Progenitor cell of endocrine pancreas (in vitro differentiated cells): ENCODE measurements around the gene GSG1L. TPM values are rescaled to one million over a fixed set of nuclear protein-coding genes. Genes with fewer than 3 reads are reported as not detected.

ENCODE experiments used
- DNase-seq: peaks from one replicate; pipeline ENCODE4 v3.0.0; 2021; ENCODE audit warnings: low spot score; ENCODE audit not compliant: unreplicated experiment
- H3K27ac Mint-ChIP-seq: 2 replicates; pipeline ENCODE4 v1.8.0; 2021; ENCODE audit warnings: mild to moderate bottlenecking, moderate library complexity, mixed read lengths
- H3K27me3 Mint-ChIP-seq: 2 replicates; pipeline ENCODE4 v1.8.0; 2021; ENCODE audit warnings: mixed read lengths
- H3K36me3 Mint-ChIP-seq: 2 replicates; pipeline ENCODE4 v1.8.0; 2022; ENCODE audit warnings: mixed read lengths; ENCODE audit not compliant: insufficient read depth
- H3K4me1 Mint-ChIP-seq: 2 replicates; pipeline ENCODE4 v1.8.0; 2021; ENCODE audit warnings: low read depth, mixed read lengths
- H3K4me3 Mint-ChIP-seq: 2 replicates; pipeline ENCODE4 v1.8.0; 2021; ENCODE audit warnings: low read depth, mild to moderate bottlenecking, moderate library complexity, mixed read lengths
- H3K9me3 Mint-ChIP-seq: 2 replicates; pipeline ENCODE4 v1.8.0; 2021; ENCODE audit warnings: low read depth, mixed read lengths
- CTCF ChIP-seq: fragments of 200-600 bp; sonication (generic); IDR thresholded peaks from one replicate; pipeline ENCODE4 v1.5.0; 2021; ENCODE audit warnings: antibody characterized with exemption, mild to moderate bottlenecking; ENCODE audit not compliant: unreplicated experiment
- total RNA-seq: library from RNA; stranded (reverse); gene quantifications from 2 replicates; pipeline ENCODE4 v1.2.1, GENCODE V29; 2021

Gene GSG1L
- total RNA-seq, 1 donor from 2014 or later, result 0.17 TPM

GRCh38 chr16:27929818-27930217 is 133.7 kb downstream of the GSG1L start:
- Mint-ChIP-seq H3K27ac (no peak overlapping the region), H3K4me1 (no peaks in the 10 kb centered on the region), H3K27me3 (peaks cover 39% of the 10 kb centered on the region), H3K4me3 (no peak overlapping the region), H3K36me3 (no peaks in the 10 kb centered on the region), H3K9me3 (no peaks in the 10 kb centered on the region)
- no peak for TF ChIP-seq CTCF
- no peak for DNase-seq

- DNase-seq, result no peak
- Mint-ChIP-seq H3K27ac (no peak overlapping the region), H3K9me3 (no peaks in the 10 kb centered on the region), H3K36me3 (no peaks in the 10 kb centered on the region), H3K4me1 (no peaks in the 10 kb centered on the region), H3K27me3 (peaks cover 32% of the 10 kb centered on the region), H3K4me3 (no peak overlapping the region)
- TF ChIP-seq CTCF, result no peak
These were observed 135.0 kb downstream of the GSG1L start for GRCh38 chr16:27928542-27928941.

- Mint-ChIP-seq H3K9me3 (no peaks in the 10 kb centered on the region), H3K36me3 (no peaks in the 10 kb centered on the region), H3K4me1 (no peaks in the 10 kb centered on the region), H3K27me3 (peaks cover 34% of the 10 kb centered on the region), H3K27ac (peak overlapping the region; percentile 77), H3K4me3 (no peak overlapping the region)
- no peak for DNase-seq
- TF ChIP-seq CTCF, result no peak
These were observed 136.1 kb downstream of the GSG1L start for GRCh38 chr16:27927266-27927901.

GRCh38 chr16:27925612-27926011 is 137.9 kb downstream of the GSG1L start:
- TF ChIP-seq CTCF, result no peak

GRCh38 chr16:27924411-27925118 is 138.9 kb downstream of the GSG1L start:
- no peak for DNase-seq
- no peaks in the 10 kb centered on the region for H3K4me1 Mint-ChIP-seq

More at GRCh38 chr16:27925612-27926011, 137.9 kb downstream of the GSG1L start:
- H3K36me3 Mint-ChIP-seq, result no peaks in the 10 kb centered on the region
- H3K4me3 Mint-ChIP-seq, result no peak overlapping the region
- no peaks in the 10 kb centered on the region for H3K4me1 Mint-ChIP-seq
- no peak overlapping the region for H3K27ac Mint-ChIP-seq
- no peaks in the 10 kb centered on the region for H3K9me3 Mint-ChIP-seq
- H3K27me3 Mint-ChIP-seq, result peaks cover 42% of the 10 kb centered on the region
- no peak for DNase-seq

More at GRCh38 chr16:27924411-27925118, 138.9 kb downstream of the GSG1L start:
- no peaks in the 10 kb centered on the region for H3K36me3 Mint-ChIP-seq
- no peaks in the 10 kb centered on the region for H3K9me3 Mint-ChIP-seq
- peaks cover 39% of the 10 kb centered on the region for H3K27me3 Mint-ChIP-seq
- H3K4me3 Mint-ChIP-seq, result no peak overlapping the region
- no peak overlapping the region for H3K27ac Mint-ChIP-seq
- no peak for TF ChIP-seq CTCF
